Left ventricle myocardium inferior (tissue), 1 donor: Measurements from ENCODE around the gene NPHP1. TPM values are rescaled to one million over a fixed set of nuclear protein-coding genes. Genes with fewer than 3 reads are reported as not detected.
"Not testable (repeated sequence)": the region's sequence is repeated elsewhere in the genome, so short reads cannot be mapped to it uniquely, and the experiment has no call there.

Source experiments
- DNase-seq: peaks from one replicate; pipeline ENCODE4 v3.0.0-alpha.2; 2020
- H3K27ac ChIP-seq: fragments of 200-600 bp; replicated peaks from 2 replicates; pipeline ENCODE4 v1.8.0; 2021
- H3K27me3 ChIP-seq: fragments of 200-600 bp; 2 replicates; pipeline ENCODE4 v1.8.0; 2021; ENCODE audit warnings: low read depth
- H3K36me3 ChIP-seq: fragments of 200-600 bp; 2 replicates; pipeline ENCODE4 v1.8.0; 2021
- H3K4me1 ChIP-seq: fragments of 200-600 bp; 2 replicates; pipeline ENCODE4 v1.8.0; 2021
- H3K4me3 ChIP-seq: fragments of 200-600 bp; 2 replicates; pipeline ENCODE4 v1.8.0; 2021; ENCODE audit warnings: mild to moderate bottlenecking, moderate library complexity
- H3K9me3 ChIP-seq: fragments of 200-600 bp; replicated peaks from 2 replicates; pipeline ENCODE4 v1.8.0; 2021
- intact Hi-C: fragments of 100-400 bp; cut with micrococcal nuclease; formaldehyde crosslinking; loops from one replicate; pipeline ENCODE4 v1.11.0; 2022
- microRNA-seq: library from miRNA; unstranded; fragments of <30 nt; microRNA quantifications from one replicate; pipeline ENCODE4 v1.2.0, GENCODE V29; 2020
- total RNA-seq: library from RNA; stranded (reverse); fragmentation: NEBNext Ultra II Directional; extraction: Animal tissue kit (Norgen Biotek cat#: 25700); gene quantifications from one replicate; pipeline ENCODE4 v1.2.1, GENCODE V29; 2021
- donor health status: DM: no; HTN: yes; CAD: no; lungs with severe emphysema.

NPHP1 gene
- total RNA-seq, 1 donor from 2014 or later = 5.4 TPM

GRCh38 chr2:110078104-110078503 lies 126.7 kb downstream of the NPHP1 start:
- H3K9me3 ChIP-seq, DNase-seq, H3K4me3 ChIP-seq, H3K4me1 ChIP-seq, intact Hi-C loops, H3K36me3 ChIP-seq, H3K27ac ChIP-seq, H3K27me3 ChIP-seq: not testable (repeated sequence)

GRCh38 chr2:110075896-110076295 lies 128.9 kb downstream of the NPHP1 start:
- H3K9me3 ChIP-seq, H3K27me3 ChIP-seq, H3K4me1 ChIP-seq, H3K36me3 ChIP-seq, H3K4me3 ChIP-seq, intact Hi-C loops, H3K27ac ChIP-seq, DNase-seq: not testable (repeated sequence)

Small RNA genes lying within 50 kb of the gene (microRNA-seq; reads per million reads assigned to microRNA genes)
- not detected for gene MIR4436B1

Other genes with a start within 250 kb of the NPHP1 start
- 11.8 TPM for gene MALL, start 89.2 kb downstream of the NPHP1 start, total RNA-seq
- gene MTLN, start 7.5 kb upstream of the NPHP1 start, total RNA-seq = 204 TPM